C4-2B (cell line): ENCODE measurements around the gene SNTG2.

ENCODE experiments used
- H3K27ac ChIP-seq: fragments of 450-650 bp; 2 replicates; pipeline ENCODE4 v1.5.1; 2017
- CTCF ChIP-seq: fragments of 450-650 bp; conservative IDR thresholded peaks from 2 replicates; pipeline ENCODE4 v1.5.1; 2017; ENCODE audit warnings: mild to moderate bottlenecking
- ZFX ChIP-seq: fragments of 450-650 bp; IDR thresholded peaks from 2 replicates; pipeline ENCODE4 v1.6.1; 2017

Gene SNTG2

GRCh38 chr2:965640-966147, 15.0 kb downstream of the SNTG2 start:
- TF ChIP-seq CTCF = no peak
- TF ChIP-seq ZFX = no peak
- no peak overlapping the region for H3K27ac ChIP-seq

DNA sequence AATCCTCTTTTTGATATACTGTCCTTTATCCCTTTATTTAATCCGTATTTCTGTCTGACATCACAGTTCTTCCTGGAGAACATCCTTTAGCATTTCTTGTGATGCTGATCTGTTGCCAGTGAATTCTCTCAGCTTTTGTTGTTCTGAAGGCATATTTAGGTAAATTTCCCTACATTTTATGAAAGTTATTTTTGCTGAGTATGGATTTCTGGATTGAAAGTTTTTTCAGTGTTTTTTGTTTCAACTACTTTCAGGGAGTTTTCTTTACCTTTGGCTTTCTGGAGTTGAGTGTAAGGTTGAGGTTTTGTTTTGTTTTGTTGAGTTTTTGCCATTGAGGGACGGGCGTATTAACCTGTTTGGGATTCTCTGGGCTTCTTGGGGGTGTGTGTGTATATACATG, 22.5 kb downstream of the SNTG2 start:
- TF ChIP-seq CTCF (no peak), ZFX (no peak)
- no peak overlapping the region for H3K27ac ChIP-seq

DNA sequence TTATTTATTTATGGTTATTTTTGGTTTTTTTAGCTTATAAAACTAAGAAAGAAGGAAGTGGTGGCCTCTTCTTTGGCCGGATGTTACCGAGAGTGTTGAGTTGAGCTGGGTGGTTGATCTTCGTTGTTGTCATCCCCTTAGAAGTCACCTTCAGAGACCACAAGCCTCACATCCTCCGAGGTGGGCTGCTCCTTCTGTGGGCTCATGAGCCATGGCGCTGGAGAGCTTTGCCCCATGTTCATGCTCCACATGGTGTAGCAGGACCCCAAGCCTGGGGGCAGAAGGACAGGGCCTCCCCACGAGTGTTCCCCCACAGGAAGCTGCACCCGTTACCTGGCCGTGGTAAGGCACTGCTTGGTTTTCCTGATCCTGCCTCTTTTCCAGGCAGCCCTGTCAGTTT, 23.4 kb downstream of the SNTG2 start:
- no peak for TF ChIP-seq CTCF
- TF ChIP-seq ZFX = no peak
- no peak overlapping the region for H3K27ac ChIP-seq

- no peak overlapping the region for H3K27ac ChIP-seq
- no peak for TF ChIP-seq ZFX
- no peak for TF ChIP-seq CTCF
Measured at GRCh38 chr2:974502-974901, 23.9 kb downstream of the SNTG2 start.

GRCh38 chr2:975095-975494, 24.4 kb downstream of the SNTG2 start:
- TF ChIP-seq ZFX = no peak
- no peak for TF ChIP-seq CTCF
- no peak overlapping the region for H3K27ac ChIP-seq

- no peak for TF ChIP-seq ZFX
- TF ChIP-seq CTCF = no peak
- H3K27ac ChIP-seq = no peak overlapping the region
Measured at GRCh38 chr2:979069-979928, 28.6 kb downstream of the SNTG2 start.

GRCh38 chr2:980176-980575, 29.5 kb downstream of the SNTG2 start:
- TF ChIP-seq CTCF = no peak
- no peak for TF ChIP-seq ZFX

More at GRCh38 chr2:980176-980575, 29.5 kb downstream of the SNTG2 start:
- H3K27ac ChIP-seq = no peak overlapping the region
